ENCODE measurements around the gene SDK2. TPM values are rescaled to one million over a fixed set of nuclear protein-coding genes. Genes with fewer than 3 reads are reported as not detected.

SDK2 gene
- total and polyA plus RNA-seq, 2 of the 4 experiments (the other 2 are of a cell fraction), result under 0.01 to 0.03 TPM

DNA sequence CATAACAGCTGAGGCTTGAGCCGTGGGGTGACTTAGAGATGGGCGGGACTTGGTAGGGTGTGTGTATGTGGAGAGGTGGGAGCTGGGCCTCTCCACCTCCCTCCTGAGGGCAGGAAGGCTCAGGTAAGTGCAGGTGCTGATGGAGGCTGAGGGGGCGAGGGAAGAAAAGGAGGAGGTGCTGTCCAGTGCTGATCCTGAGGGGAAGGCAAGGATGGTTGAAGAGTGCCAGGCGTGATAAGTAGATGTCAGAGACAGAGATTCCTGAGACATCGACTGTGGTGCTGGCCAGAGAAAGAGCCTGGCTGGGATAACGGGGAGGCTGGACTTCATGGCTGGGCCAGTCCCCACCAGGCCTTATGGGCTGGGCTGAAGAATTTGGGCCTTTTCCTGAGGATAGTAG, 159.1 kb downstream of the SDK2 start:
- Histone ChIP-seq H3K4me3 (ENCODE audit: insufficient read depth, low read depth, low read length) (no peak overlapping the region), H3K27me3 (ENCODE audit: control insufficient read depth, insufficient read depth, low read length) (no peaks in the 10 kb centered on the region), H3K14ac (replicated peaks; ENCODE audit: low read depth, low read length) (no peak overlapping the region), H4K91ac (ENCODE audit: insufficient read depth, low read depth, low read length) (no peak overlapping the region), H3K4me2 (ENCODE audit: low read depth, low read length) (no peak overlapping the region), H4K8ac (ENCODE audit: low read depth in 2 of 2, low read length in 2 of 2) (no peak overlapping the region), H2AFZ (replicated peaks; ENCODE audit: low read length, poor library complexity) (no peak overlapping the region), H2BK5ac (ENCODE audit: low read depth, low read length, poor library complexity, severe bottlenecking) (no peak overlapping the region), H3K27ac (ENCODE audit: insufficient read depth, low read length) (no peak overlapping the region), H2BK120ac (ENCODE audit: low read depth, low read length) (no peak overlapping the region), H2AK5ac (ENCODE audit: low read depth, low read length) (no peak overlapping the region), H2BK15ac (ENCODE audit: low read depth, low read length) (no peak overlapping the region), H4K20me1 (ENCODE audit: insufficient read depth, low read length) (no peaks in the 10 kb centered on the region), H3K9me3 (ENCODE audit: control insufficient read depth, insufficient read depth, low read length) (peaks cover 13% of the 10 kb centered on the region), H3K18ac (ENCODE audit: low read depth, low read length) (no peak overlapping the region), H3K56ac (ENCODE audit: extremely low read depth, insufficient read depth, low read length) (no peak overlapping the region), H3K9me1 (ENCODE audit: insufficient read depth, low read length) (no peaks in the 10 kb centered on the region), H2AK9ac (replicated peaks; ENCODE audit: low read depth, low read length, poor library complexity) (no peak overlapping the region), H3K4me1 (ENCODE audit: control insufficient read depth, insufficient read depth, low read length) (no peaks in the 10 kb centered on the region), H3K36me3 (ENCODE audit: control insufficient read depth, insufficient read depth, low read length) (no peaks in the 10 kb centered on the region), H4K5ac (ENCODE audit: low read depth, low read length) (no peak overlapping the region), H3K79me1 (ENCODE audit: low read depth in 1 of 2, low read length in 2 of 2) (no peaks in the 10 kb centered on the region), H3K23ac (ENCODE audit: low read depth, low read length) (no peak overlapping the region), H3K4ac (ENCODE audit: low read depth, low read length) (no peak overlapping the region), H3K9ac (ENCODE audit: low read depth, low read length) (no peak overlapping the region), H2BK20ac (ENCODE audit: low read depth, low read length) (no peak overlapping the region)
- WGBS, 2 experiments (ENCODE audit: extremely low coverage in 2 of 2, insufficient read length in 1 of 2), result 74% methylated on average over 3 of the region's 6 CpGs; no CpG with 5 or more reads in 1 of the 2 experiments
- TF ChIP-seq RAD21 (IDR thresholded peaks at IDR 0.05; ENCODE audit: low read length) (no peak), CEBPB (IDR thresholded peaks at IDR 0.05; ENCODE audit: low read depth, low read length) (no peak), BHLHE40 (IDR thresholded peaks at IDR 0.05; ENCODE audit: low read depth, low read length) (no peak), USF2 (IDR thresholded peaks at IDR 0.05; ENCODE audit: low read depth, low read length) (no peak), MAZ (IDR thresholded peaks at IDR 0.05; ENCODE audit: borderline replicate concordance, low read depth, low read length) (no peak), NFE2L2 (IDR thresholded peaks at IDR 0.05; ENCODE audit: low read depth, low read length) (no peak), RCOR1 (IDR thresholded peaks at IDR 0.05; ENCODE audit: insufficient replicate concordance, low read length) (no peak), CHD1 (IDR thresholded peaks at IDR 0.05; ENCODE audit: low read depth, low read length) (no peak), SMC3 (IDR thresholded peaks at IDR 0.05; ENCODE audit: low read depth, low read length) (no peak), RFX5 (IDR thresholded peaks at IDR 0.05; ENCODE audit: low read depth, low read length) (no peak), FOS (IDR thresholded peaks at IDR 0.05; ENCODE audit: low read depth, low read length) (no peak), MXI1 (IDR thresholded peaks at IDR 0.05; ENCODE audit: borderline replicate concordance, low read depth, low read length) (no peak), MAFK (IDR thresholded peaks at IDR 0.05; ENCODE audit: low read depth, low read length) (no peak), POLR2A (IDR thresholded peaks at IDR 0.05; ENCODE audit: low read depth, low read length) (no peak)
- TF ChIP-seq, protein P1, sequence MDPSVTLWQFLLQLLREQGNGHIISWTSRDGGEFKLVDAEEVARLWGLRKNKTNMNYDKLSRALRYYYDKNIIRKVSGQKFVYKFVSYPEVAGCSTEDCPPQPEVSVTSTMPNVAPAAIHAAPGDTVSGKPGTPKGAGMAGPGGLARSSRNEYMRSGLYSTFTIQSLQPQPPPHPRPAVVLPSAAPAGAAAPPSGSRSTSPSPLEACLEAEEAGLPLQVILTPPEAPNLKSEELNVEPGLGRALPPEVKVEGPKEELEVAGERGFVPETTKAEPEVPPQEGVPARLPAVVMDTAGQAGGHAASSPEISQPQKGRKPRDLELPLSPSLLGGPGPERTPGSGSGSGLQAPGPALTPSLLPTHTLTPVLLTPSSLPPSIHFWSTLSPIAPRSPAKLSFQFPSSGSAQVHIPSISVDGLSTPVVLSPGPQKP (IDR thresholded peaks at IDR 0.05; ENCODE audit: borderline replicate concordance, low read depth, low read length), result no peak
- TF ChIP-seq, protein P2, sequence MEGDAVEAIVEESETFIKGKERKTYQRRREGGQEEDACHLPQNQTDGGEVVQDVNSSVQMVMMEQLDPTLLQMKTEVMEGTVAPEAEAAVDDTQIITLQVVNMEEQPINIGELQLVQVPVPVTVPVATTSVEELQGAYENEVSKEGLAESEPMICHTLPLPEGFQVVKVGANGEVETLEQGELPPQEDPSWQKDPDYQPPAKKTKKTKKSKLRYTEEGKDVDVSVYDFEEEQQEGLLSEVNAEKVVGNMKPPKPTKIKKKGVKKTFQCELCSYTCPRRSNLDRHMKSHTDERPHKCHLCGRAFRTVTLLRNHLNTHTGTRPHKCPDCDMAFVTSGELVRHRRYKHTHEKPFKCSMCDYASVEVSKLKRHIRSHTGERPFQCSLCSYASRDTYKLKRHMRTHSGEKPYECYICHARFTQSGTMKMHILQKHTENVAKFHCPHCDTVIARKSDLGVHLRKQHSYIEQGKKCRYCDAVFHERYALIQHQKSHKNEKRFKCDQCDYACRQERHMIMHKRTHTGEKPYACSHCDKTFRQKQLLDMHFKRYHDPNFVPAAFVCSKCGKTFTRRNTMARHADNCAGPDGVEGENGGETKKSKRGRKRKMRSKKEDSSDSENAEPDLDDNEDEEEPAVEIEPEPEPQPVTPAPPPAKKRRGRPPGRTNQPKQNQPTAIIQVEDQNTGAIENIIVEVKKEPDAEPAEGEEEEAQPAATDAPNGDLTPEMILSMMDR (conservative IDR thresholded peaks at IDR 0.05; ENCODE audit: low read depth, low read length), result no peak
- DNase-seq (no peak), ATAC-seq (ENCODE audit: low read depth) (no peak)
- in situ Hi-C loops (cut with MboI; ENCODE audit: low sequenced_read_pairs), result no loop called here
- dilution Hi-C loops (cut with HindIII; ENCODE audit: low sequenced_read_pairs, unreplicated experiment), result no loop called here
- intact Hi-C loops (cut with micrococcal nuclease), result no loop called here
- BruUV-seq (replicated peaks), result no TSS peak
- CTCF ChIA-PET, result no interaction called here
- POLR2A ChIA-PET (ENCODE audit: unreplicated experiment), result no interaction called here
